Activated CD4-positive, alpha-beta T cell treated with anti-CD3 and anti-CD28 coated beads for 48 hours (primary cell): ENCODE results near the gene GABRR1.

Experiments
- DNase-seq: peaks from one replicate; pipeline ENCODE4 v3.0.0-alpha.2; 2020

Gene GABRR1

GRCh38 chr6:89214197-89214596 is 3.0 kb downstream of the GABRR1 start:
- DNase-seq = no peak

- DNase-seq = no peak
Measured at GRCh38 chr6:89212472-89212871, 4.7 kb downstream of the GABRR1 start.

- no peak for DNase-seq
Measured at GRCh38 chr6:89209457-89209856, 7.7 kb downstream of the GABRR1 start.

GRCh38 chr6:89208551-89208950 is 8.6 kb downstream of the GABRR1 start:
- no peak for DNase-seq

GRCh38 chr6:89205819-89206218 is 11.3 kb downstream of the GABRR1 start:
- DNase-seq = no peak

- no peak for DNase-seq
Measured at GRCh38 chr6:89204096-89204495, 13.1 kb downstream of the GABRR1 start.

- no peak for DNase-seq
Measured at GRCh38 chr6:89200706-89201215, 16.4 kb downstream of the GABRR1 start.

- DNase-seq = no peak
Measured at GRCh38 chr6:89199579-89199978, 17.6 kb downstream of the GABRR1 start.

GRCh38 chr6:89198235-89198634 is 18.9 kb downstream of the GABRR1 start:
- no peak for DNase-seq

- DNase-seq = no peak
Measured at GRCh38 chr6:89197141-89197540, 20.0 kb downstream of the GABRR1 start.

- no peak for DNase-seq
Measured at GRCh38 chr6:89194559-89194958, 22.6 kb downstream of the GABRR1 start.

- DNase-seq = no peak
Measured at GRCh38 chr6:89190741-89191140, 26.4 kb downstream of the GABRR1 start.

- no peak for DNase-seq
Measured at GRCh38 chr6:89187504-89187903, 29.7 kb downstream of the GABRR1 start.

GRCh38 chr6:89186762-89187161 is 30.4 kb downstream of the GABRR1 start:
- DNase-seq = no peak

GRCh38 chr6:89184344-89184743 is 32.8 kb downstream of the GABRR1 start:
- DNase-seq = no peak

- no peak for DNase-seq
Measured at GRCh38 chr6:89183294-89183693, 33.9 kb downstream of the GABRR1 start.

- DNase-seq = no peak
Measured at GRCh38 chr6:89180971-89181370, 36.2 kb downstream of the GABRR1 start.

GRCh38 chr6:89180112-89180511 is 37.0 kb downstream of the GABRR1 start:
- DNase-seq = no peak

- DNase-seq = no peak
Measured at GRCh38 chr6:89173634-89174033, 43.5 kb downstream of the GABRR1 start.

GRCh38 chr6:89172131-89172530 is 45.0 kb downstream of the GABRR1 start:
- DNase-seq = no peak

- no peak for DNase-seq
Measured at GRCh38 chr6:89162047-89162371, 55.1 kb downstream of the GABRR1 start.

GRCh38 chr6:89161326-89162046 is 55.7 kb downstream of the GABRR1 start:
- no peak for DNase-seq

- DNase-seq = no peak
Measured at GRCh38 chr6:89160331-89161092, 56.6 kb downstream of the GABRR1 start.

- no peak for DNase-seq
Measured at GRCh38 chr6:89154131-89154530, 63.0 kb downstream of the GABRR1 start.
